Tibial artery (tissue), 4 donors: ENCODE results near the gene LRRTM4.
"Not testable (repeated sequence)": the region's sequence is repeated elsewhere in the genome, so short reads cannot be mapped to it uniquely, and the experiment has no call there.

Experiments
- DNase-seq, 2 donors: peaks; one replicate each; pipeline ENCODE4 v3.0.0-alpha.2; 2019
- H3K27ac ChIP-seq, 2 donors: fragments of 200-600 bp; sonication (generic) in 1 of 2; 1 replicate in 1 of 2; 2 replicates in 1 of 2; pipeline ENCODE4 v1.5.1; 2018 to 2019; ENCODE audit warnings: mild to moderate bottlenecking in 1 of 2
- H3K27me3 ChIP-seq, 2 donors: fragments of 200-600 bp; sonication (generic) in 1 of 2; one replicate each; pipeline versions ENCODE4 v1.5.1 to v1.6.0; 2016 to 2019
- H3K36me3 ChIP-seq, 3 donors: fragments of 200-600 bp; sonication (generic) in 2 of 3; one replicate each; pipeline ENCODE4 v1.5.1; 2016 to 2019; ENCODE audit warnings: mild to moderate bottlenecking in 2 of 3
- H3K4me1 ChIP-seq, 4 donors: fragments of 200-600 bp; sonication (generic) in 2 of 4; 1 replicate in 3 of 4; 2 replicates in 1 of 4; pipeline ENCODE4 v1.5.1; 2016 to 2019
- H3K4me3 ChIP-seq, 2 donors: fragments of 200-600 bp; sonication (generic) in 1 of 2; 1 replicate in 1 of 2; 2 replicates in 1 of 2; pipeline ENCODE4 v1.5.1; 2018 to 2019; ENCODE audit warnings: mild to moderate bottlenecking in 2 of 2
- H3K9me3 ChIP-seq, 3 donors: fragments of 200-600 bp; sonication (generic) in 1 of 3; one replicate each; pipeline ENCODE4 v1.5.1; 2016 to 2019
- CTCF ChIP-seq, 2 experiments: fragments of 200-600 bp in 1 of 2; fragments of 450-650 bp in 1 of 2; IDR thresholded peaks; one replicate each; pipeline ENCODE4 v1.5.1; 2017 to 2019; ENCODE audit warnings: antibody characterized with exemption in 2 of 2, mild to moderate bottlenecking in 1 of 2, moderate library complexity in 1 of 2
- intact Hi-C: fragments of 100-400 bp; cut with DNase I; formaldehyde crosslinking; loops from one replicate; pipeline ENCODE4 v1.15.0; 2023; ENCODE audit warnings: low total_unique reads

The LRRTM4 gene

DNA sequence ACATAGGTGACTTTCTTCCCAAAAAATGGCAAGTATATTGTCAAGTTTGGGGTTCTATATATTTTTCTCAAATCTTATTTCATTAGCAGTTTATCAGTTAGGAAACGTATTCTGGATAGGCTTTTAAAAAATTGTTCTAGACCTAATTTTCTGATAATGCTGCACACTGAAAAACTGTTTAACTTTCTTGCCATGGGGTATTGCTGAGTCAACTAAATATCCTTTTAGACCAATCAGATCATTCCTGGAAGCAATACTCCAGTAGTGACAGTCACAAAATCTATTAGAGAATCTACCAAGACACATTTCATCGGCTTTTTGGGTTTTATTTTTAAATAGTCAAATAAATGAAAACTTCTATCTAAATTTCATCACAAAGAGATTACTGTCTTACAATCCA is 440.6 kb downstream of the LRRTM4 start:
- Histone ChIP-seq H3K27me3 (no peaks in the 10 kb centered on the region), H3K27ac (no peak overlapping the region), H3K36me3 (no peaks in the 10 kb centered on the region), H3K9me3 (no peaks in the 10 kb centered on the region), H3K4me3 (no peak overlapping the region), H3K4me1 (no peaks in the 10 kb centered on the region)
- intact Hi-C loops, result no loop called here
- no peak for TF ChIP-seq CTCF (IDR thresholded peaks at IDR 0.05)
- DNase-seq, result no peak

GRCh38 chr2:77064324-77064723 is 457.9 kb downstream of the LRRTM4 start:
- DNase-seq, result no peak
- no peaks in the 10 kb centered on the region for H3K9me3 ChIP-seq
- H3K4me1 ChIP-seq, result no peaks in the 10 kb centered on the region
- no peak for TF ChIP-seq CTCF (IDR thresholded peaks at IDR 0.05)
- H3K4me3 ChIP-seq, result no peak overlapping the region
- H3K36me3 ChIP-seq, result no peaks in the 10 kb centered on the region
- H3K27me3 ChIP-seq, result no peaks in the 10 kb centered on the region
- intact Hi-C loops, result no loop called here
- no peak overlapping the region for H3K27ac ChIP-seq

DNA sequence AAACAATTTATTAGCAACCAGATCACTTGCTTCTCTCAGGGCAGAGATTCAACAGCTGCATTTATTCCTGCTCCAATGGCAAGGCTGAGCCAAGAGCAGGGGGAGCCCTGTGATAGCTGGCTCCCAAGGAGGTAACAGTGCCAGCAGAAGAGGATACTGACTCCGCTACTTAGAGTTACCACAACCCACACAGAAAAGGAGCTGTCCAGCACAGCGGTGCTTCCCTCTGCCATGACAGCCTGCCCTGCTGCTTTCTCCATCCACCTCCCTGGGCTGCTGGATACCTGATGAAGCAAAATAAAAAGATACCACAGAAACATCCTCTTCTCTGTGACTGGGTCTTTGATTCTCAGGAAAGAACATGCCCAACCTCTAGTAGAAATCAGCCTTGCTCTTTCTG is 467.2 kb downstream of the LRRTM4 start:
- Histone ChIP-seq H3K27ac (no peak overlapping the region), H3K9me3 (no peaks in the 10 kb centered on the region), H3K4me3 (no peak overlapping the region), H3K27me3 (no peaks in the 10 kb centered on the region), H3K4me1 (no peaks in the 10 kb centered on the region), H3K36me3 (no peaks in the 10 kb centered on the region)
- DNase-seq, result no peak
- intact Hi-C loops, result no loop called here
- TF ChIP-seq CTCF (IDR thresholded peaks at IDR 0.05), result no peak

GRCh38 chr2:77046339-77046738 is 475.8 kb downstream of the LRRTM4 start:
- Histone ChIP-seq H3K9me3 (no peaks in the 10 kb centered on the region), H3K4me1 (no peaks in the 10 kb centered on the region), H3K36me3 (no peaks in the 10 kb centered on the region), H3K4me3 (no peak overlapping the region), H3K27ac (no peak overlapping the region), H3K27me3 (no peaks in the 10 kb centered on the region)
- no peak for TF ChIP-seq CTCF (IDR thresholded peaks at IDR 0.05)
- intact Hi-C loops, result no loop called here
- DNase-seq, result no peak

- H3K36me3 ChIP-seq, intact Hi-C loops, H3K4me1 ChIP-seq, H3K27ac ChIP-seq, H3K4me3 ChIP-seq, DNase-seq, H3K9me3 ChIP-seq, H3K27me3 ChIP-seq: not testable (repeated sequence)
Measured at GRCh38 chr2:77045456-77045855, 476.7 kb downstream of the LRRTM4 start.

DNA sequence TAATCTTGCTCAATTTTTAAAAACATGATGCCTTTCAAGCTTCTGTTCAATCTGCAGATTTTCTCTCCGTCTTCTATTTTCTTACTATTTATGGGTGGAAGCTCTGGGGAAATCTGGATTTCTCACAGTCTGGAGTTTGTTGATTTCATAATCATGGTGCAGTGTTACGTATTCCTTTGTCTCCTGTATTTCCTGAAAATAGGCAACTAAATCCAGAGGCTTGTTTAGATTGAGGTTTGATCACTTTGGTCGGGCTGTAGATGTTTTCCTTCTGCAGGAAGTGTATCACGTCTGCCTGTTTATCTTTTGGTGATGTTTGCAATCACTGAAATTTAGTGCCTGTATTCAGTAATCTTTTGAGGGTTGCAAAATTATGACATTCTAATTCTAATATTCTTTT is 487.7 kb downstream of the LRRTM4 start:
- no peaks in the 10 kb centered on the region for H3K9me3 ChIP-seq
- H3K27ac ChIP-seq, result no peak overlapping the region
- intact Hi-C loops, result no loop called here
- no peaks in the 10 kb centered on the region for H3K4me1 ChIP-seq
- no peak for TF ChIP-seq CTCF (IDR thresholded peaks at IDR 0.05)
- DNase-seq, result no peak
- no peaks in the 10 kb centered on the region for H3K36me3 ChIP-seq
- H3K4me3 ChIP-seq, result no peak overlapping the region
- no peaks in the 10 kb centered on the region for H3K27me3 ChIP-seq

DNA sequence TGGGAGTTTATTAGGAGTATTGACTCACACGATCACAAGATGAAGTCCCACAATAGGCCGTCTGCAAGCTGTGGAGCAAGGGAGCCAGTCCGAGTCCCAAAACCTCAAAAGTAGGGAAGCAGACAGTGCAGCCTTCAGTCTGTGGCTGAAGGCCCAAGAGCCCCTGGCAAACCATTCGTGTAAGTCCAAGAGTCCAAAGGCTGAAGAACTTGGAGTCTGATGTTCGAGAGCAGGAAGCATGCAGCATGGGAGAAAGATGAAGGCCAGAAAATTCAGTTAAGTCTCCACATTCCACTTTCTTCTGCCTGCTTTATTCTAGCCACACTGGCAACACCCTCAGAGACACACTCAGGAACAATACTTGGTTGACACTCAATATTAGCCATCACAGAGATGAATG is 492.9 kb downstream of the LRRTM4 start:
- H3K27ac ChIP-seq, H3K4me1 ChIP-seq, H3K27me3 ChIP-seq, H3K4me3 ChIP-seq, H3K36me3 ChIP-seq, H3K9me3 ChIP-seq, intact Hi-C loops, DNase-seq: not testable (repeated sequence)
